Liver (tissue), 9 donors: ENCODE measurements around the gene CELF4. TPM values are rescaled to one million over a fixed set of nuclear protein-coding genes. Genes with fewer than 3 reads are reported as not detected.

Experiments
- DNase-seq: peaks from one replicate; pipeline ENCODE4 v3.0.0-alpha.2; 2017; ENCODE audit warnings: low spot score
- H3K27ac ChIP-seq, 2 donors: one replicate each; pipeline ENCODE4 v1.7.0; 2013; ENCODE audit warnings: inconsistent platforms in 2 of 2, low read length in 2 of 2, control low read depth in 1 of 2, low read depth in 1 of 2, mild to moderate bottlenecking in 1 of 2
- H3K27me3 ChIP-seq, 4 donors: one replicate each; pipeline versions ENCODE4 v1.6.1 to v1.7.0; 2013; ENCODE audit warnings: low read length in 3 of 4, inconsistent platforms in 1 of 4, mild to moderate bottlenecking in 1 of 4, moderate library complexity in 1 of 4; ENCODE audit not compliant: control insufficient read depth in 4 of 4, insufficient read depth in 4 of 4
- H3K36me3 ChIP-seq, 4 donors: one replicate each; pipeline versions ENCODE4 v1.6.1 to v1.7.0; 2013; ENCODE audit warnings: low read length in 3 of 4, mild to moderate bottlenecking in 3 of 4, low read depth in 1 of 4, moderate library complexity in 1 of 4; ENCODE audit not compliant: control insufficient read depth in 4 of 4, insufficient read depth in 3 of 4
- H3K4me1 ChIP-seq, 4 donors: one replicate each; pipeline versions ENCODE4 v1.6.1 to v1.7.0; 2013; ENCODE audit warnings: low read length in 3 of 4, mild to moderate bottlenecking in 3 of 4, moderate library complexity in 1 of 4; ENCODE audit not compliant: control insufficient read depth in 4 of 4, insufficient read depth in 4 of 4
- H3K4me3 ChIP-seq, 3 donors: one replicate each; pipeline versions ENCODE4 v1.6.1 to v1.7.0; 2013; ENCODE audit warnings: low read length in 3 of 3, control low read depth in 1 of 3, low read depth in 1 of 3, mild to moderate bottlenecking in 1 of 3
- H3K9ac ChIP-seq, 2 donors: one replicate each; pipeline ENCODE4 v1.7.0; 2013; ENCODE audit warnings: low read length in 2 of 2, mild to moderate bottlenecking in 2 of 2, moderate library complexity in 2 of 2, control low read depth in 1 of 2, low read depth in 1 of 2
- H3K9me3 ChIP-seq, 4 donors: one replicate each; pipeline versions ENCODE4 v1.6.1 to v1.7.0; 2013; ENCODE audit warnings: low read length in 3 of 4; ENCODE audit not compliant: control insufficient read depth in 4 of 4
- CTCF ChIP-seq: fragments of 150-350 bp; IDR thresholded peaks from 2 replicates; pipeline ENCODE4 v1.5.1; 2017; ENCODE audit warnings: improper control_type of control experiment, low read depth, low read length; ENCODE audit not compliant: missing input control
- EGR1 ChIP-seq, 2 donors: IDR thresholded peaks; 2 replicates each; pipeline ENCODE4 v1.6.1; 2016 to 2018; ENCODE audit warnings: antibody characterized with exemption in 2 of 2, low read depth in 2 of 2
- FOXA2 ChIP-seq: IDR thresholded peaks from 2 replicates; pipeline ENCODE4 v1.6.1; 2016; ENCODE audit warnings: antibody characterized with exemption
- GABPA ChIP-seq, 2 donors: IDR thresholded peaks in 1 of 2; conservative IDR thresholded peaks in 1 of 2; 2 replicates each; pipeline ENCODE4 v1.6.1; 2016; ENCODE audit warnings: antibody characterized with exemption in 2 of 2, mild to moderate bottlenecking in 1 of 2, moderate library complexity in 1 of 2
- HNF4A ChIP-seq, 2 donors: conservative IDR thresholded peaks; 2 replicates each; pipeline ENCODE4 v1.6.1; 2016; ENCODE audit warnings: antibody characterized with exemption in 2 of 2, mild to moderate bottlenecking in 2 of 2
- HNF4G ChIP-seq: IDR thresholded peaks from 2 replicates; pipeline ENCODE4 v1.6.1; 2016; ENCODE audit warnings: antibody characterized with exemption
- MAX ChIP-seq: IDR thresholded peaks from 2 replicates; pipeline ENCODE4 v1.6.1; 2016; ENCODE audit warnings: antibody characterized with exemption
- RAD21 ChIP-seq, 2 donors: IDR thresholded peaks; 2 replicates each; pipeline ENCODE4 v1.6.1; 2016; ENCODE audit warnings: antibody characterized with exemption in 2 of 2, mild to moderate bottlenecking in 2 of 2
- RXRA ChIP-seq, 2 donors: IDR thresholded peaks; 2 replicates each; pipeline ENCODE4 v1.6.1; 2017 to 2018; ENCODE audit warnings: antibody characterized with exemption in 2 of 2, mild to moderate bottlenecking in 1 of 2
- SP1 ChIP-seq: IDR thresholded peaks from 2 replicates; pipeline ENCODE4 v1.6.1; 2018; ENCODE audit warnings: antibody characterized with exemption, mild to moderate bottlenecking
- WGBS: extraction: QIAGEN DNeasy Blood & Tissue Kit; methylation state at CpG from one replicate; pipeline ENCODE4 v1.1.7; 2013; 5-methylcytosine and 5-hydroxymethylcytosine counted together
- polyA plus RNA-seq, 2 donors: library from polyadenylated mRNA; stranded (reverse) in 1 of 2; unstranded in 1 of 2; fragments of 200-250 nt in 1 of 2; fragments of >200 nt in 1 of 2; fragmentation: Nextera tagmentation in 1 of 2; extraction: Ambion mirVana in 1 of 2; gene quantifications; one replicate each; pipeline versions ENCODE4 v1.2.1 to v1.2.3, GENCODE V29; 2013 to 2015
- total RNA-seq, 2 donors: library from RNA; depleted of rRNA; stranded (reverse); fragments of >200 nt; gene quantifications; one replicate each; pipeline ENCODE4 v1.2.3, GENCODE V29; 2014
- donor health status: healthy.
- donor health status: healthy.
- donor health status: healthy.
- donor health status: healthy.
- donor health status: healthy.

The CELF4 gene
- total and polyA plus RNA-seq, 4 donors: 0.08 to 0.28 (median 0.21) TPM; not detected in 1

- WGBS: 74% methylated on average over 4 of the region's 4 CpGs
- Histone ChIP-seq H3K9me3 (peaks cover 0 to 1% (median 0%) of the 10 kb centered on the region in 4 donors), H3K27me3 (no peaks in the 10 kb centered on the region), H3K4me3 (no peak overlapping the region), H3K9ac (no peak overlapping the region), H3K27ac (no peak overlapping the region), H3K4me1 (no peaks in the 10 kb centered on the region), H3K36me3 (no peaks in the 10 kb centered on the region)
- no peak for DNase-seq
- TF ChIP-seq CTCF (no peak), HNF4G (no peak), FOXA2 (no peak)
Observed at GRCh38 chr18:37407571-37407970, 158.0 kb downstream of the CELF4 start.

- DNase-seq: no peak
- Histone ChIP-seq H3K9ac (no peak overlapping the region), H3K9me3 (peaks cover 0 to 1% (median 0%) of the 10 kb centered on the region in 4 donors), H3K27me3 (no peaks in the 10 kb centered on the region), H3K4me1 (no peaks in the 10 kb centered on the region), H3K36me3 (no peaks in the 10 kb centered on the region), H3K4me3 (no peak overlapping the region), H3K27ac (no peak overlapping the region)
- TF ChIP-seq EGR1 (IDR thresholded peaks at IDR 0.05; ENCODE audit: low read depth in 2 of 2) (no peak), CTCF (no peak)
- WGBS: 76% methylated on average over 6 of the region's 6 CpGs
Observed at GRCh38 chr18:37405772-37406171, 159.8 kb downstream of the CELF4 start.

GRCh38 chr18:37405229-37405628 lies 160.4 kb downstream of the CELF4 start:
- no peaks in the 10 kb centered on the region for H3K9me3 ChIP-seq
- no peak for TF ChIP-seq RAD21 (IDR thresholded peaks at IDR 0.05)
- no peak for TF ChIP-seq RXRA (IDR thresholded peaks at IDR 0.05)
- no peak for TF ChIP-seq GABPA (IDR thresholded peaks at IDR 0.05 in 1 of 2, conservative IDR thresholded peaks at IDR 0.05 in 1 of 2)
- TF ChIP-seq EGR1 (IDR thresholded peaks at IDR 0.05; ENCODE audit: low read depth in 2 of 2): no peak
- TF ChIP-seq MAX: no peak
- no peak for TF ChIP-seq FOXA2
- TF ChIP-seq SP1: no peak
- no peak for TF ChIP-seq HNF4A (conservative IDR thresholded peaks at IDR 0.05)
- WGBS: 67% methylated on average over 4 of the region's 4 CpGs
- H3K4me3 ChIP-seq: no peak overlapping the region
- H3K27ac ChIP-seq: no peak overlapping the region
- H3K36me3 ChIP-seq: no peaks in the 10 kb centered on the region
- H3K27me3 ChIP-seq: no peaks in the 10 kb centered on the region
- H3K4me1 ChIP-seq: no peaks in the 10 kb centered on the region
- DNase-seq: no peak
- no peak overlapping the region for H3K9ac ChIP-seq
